Activated T-cell treated with anti-CD3 and anti-CD28 coated beads, Interleukin-2, amount 50 U/mL, for 4 hours (primary cell): ENCODE measurements around the gene TRIM14. TPM values are rescaled to one million over a fixed set of nuclear protein-coding genes. Genes with fewer than 3 reads are reported as not detected.
"Not testable (repeated sequence)": the region's sequence is repeated elsewhere in the genome, so short reads cannot be mapped to it uniquely, and the experiment has no call there.

ENCODE experiments used
- ATAC-seq, 2 donors: fragments of 200-7000 bp; cut with Tn5 transposase; one replicate each; pipeline ENCODE4 v1.10.0; 2021
- DNase-seq: peaks from one replicate; pipeline ENCODE4 v3.0.0-alpha.2; 2020
- H3K27me3 Mint-ChIP-seq: one replicate; pipeline ENCODE4 v1.8.0; 2021; ENCODE audit warnings: low read depth, mixed read lengths
- H3K36me3 Mint-ChIP-seq: one replicate; pipeline ENCODE4 v1.8.0; 2022; ENCODE audit warnings: mixed read lengths; ENCODE audit not compliant: insufficient read depth
- H3K4me1 Mint-ChIP-seq: one replicate; pipeline ENCODE4 v1.8.0; 2021; ENCODE audit warnings: low read depth, mixed read lengths
- H3K4me3 Mint-ChIP-seq: one replicate; pipeline ENCODE4 v1.8.0; 2021; ENCODE audit warnings: mild to moderate bottlenecking, moderate library complexity, mixed read lengths
- H3K9me3 Mint-ChIP-seq: one replicate; pipeline ENCODE4 v1.8.0; 2021; ENCODE audit warnings: mixed read lengths
- total RNA-seq, 3 donors: library from RNA; stranded (reverse); gene quantifications; one replicate each; pipeline ENCODE4 v1.2.1, GENCODE V29; 2021

Gene TRIM14
- total RNA-seq, 3 donors from 2014 or later: 30.4 to 40.6 (median 32.5) TPM

- ATAC-seq: no peak
- no peak overlapping the region for H3K4me3 Mint-ChIP-seq
- peaks cover 5% of the 10 kb centered on the region for H3K4me1 Mint-ChIP-seq
- no peak for DNase-seq
- H3K9me3 Mint-ChIP-seq: no peaks in the 10 kb centered on the region
- no peaks in the 10 kb centered on the region for H3K27me3 Mint-ChIP-seq
- peaks cover 17% of the 10 kb centered on the region for H3K36me3 Mint-ChIP-seq
Observed at GRCh38 chr9:98132158-98132557, 13.1 kb upstream of the TRIM14 start.

- DNase-seq (no peak), ATAC-seq (no peak)
- no peak overlapping the region for H3K4me3 Mint-ChIP-seq
- peaks cover 23% of the 10 kb centered on the region for H3K36me3 Mint-ChIP-seq
- peaks cover 5% of the 10 kb centered on the region for H3K4me1 Mint-ChIP-seq
- no peaks in the 10 kb centered on the region for H3K9me3 Mint-ChIP-seq
- no peaks in the 10 kb centered on the region for H3K27me3 Mint-ChIP-seq
Observed at GRCh38 chr9:98130576-98131228, 11.7 kb upstream of the TRIM14 start.

- not testable (repeated sequence) for ATAC-seq, DNase-seq, H3K4me3 Mint-ChIP-seq, H3K27me3 Mint-ChIP-seq, H3K9me3 Mint-ChIP-seq, H3K4me1 Mint-ChIP-seq
- peaks cover 21% of the 10 kb centered on the region for H3K36me3 Mint-ChIP-seq
Observed at GRCh38 chr9:98130060-98130459, 11.0 kb upstream of the TRIM14 start.

GRCh38 chr9:98129451-98129881 lies 10.4 kb upstream of the TRIM14 start:
- ATAC-seq: no peak
- Mint-ChIP-seq H3K4me1 (peaks cover 5% of the 10 kb centered on the region), H3K9me3 (no peaks in the 10 kb centered on the region), H3K4me3 (no peak overlapping the region), H3K36me3 (peaks cover 21% of the 10 kb centered on the region), H3K27me3 (no peaks in the 10 kb centered on the region)
- no peak for DNase-seq

- Mint-ChIP-seq H3K9me3 (no peaks in the 10 kb centered on the region), H3K27me3 (no peaks in the 10 kb centered on the region), H3K4me3 (no peak overlapping the region), H3K4me1 (peaks cover 5% of the 10 kb centered on the region), H3K36me3 (peaks cover 19% of the 10 kb centered on the region)
- DNase-seq (no peak), ATAC-seq (no peak)
Observed at GRCh38 chr9:98128316-98128715, 9.3 kb upstream of the TRIM14 start.

- H3K9me3 Mint-ChIP-seq: no peaks in the 10 kb centered on the region
Observed at GRCh38 chr9:98127226-98127625, 8.2 kb upstream of the TRIM14 start.

GRCh38 chr9:98124637-98125426 lies 5.8 kb upstream of the TRIM14 start:
- DNase-seq (no peak), ATAC-seq (no peak)
- Mint-ChIP-seq H3K9me3 (no peaks in the 10 kb centered on the region), H3K27me3 (no peaks in the 10 kb centered on the region), H3K4me3 (no peak overlapping the region), H3K4me1 (peaks cover 30% of the 10 kb centered on the region), H3K36me3 (peaks cover 11% of the 10 kb centered on the region)

More at GRCh38 chr9:98127226-98127625, 8.2 kb upstream of the TRIM14 start:
- Mint-ChIP-seq H3K4me3 (no peak overlapping the region), H3K27me3 (no peaks in the 10 kb centered on the region), H3K36me3 (peaks cover 18% of the 10 kb centered on the region), H3K4me1 (peaks cover 7% of the 10 kb centered on the region)
- ATAC-seq (no peak), DNase-seq (no peak)

GRCh38 chr9:98124091-98124490 lies 5.1 kb upstream of the TRIM14 start:
- not testable (repeated sequence) for H3K9me3 Mint-ChIP-seq, H3K36me3 Mint-ChIP-seq, ATAC-seq, H3K4me3 Mint-ChIP-seq, H3K27me3 Mint-ChIP-seq, DNase-seq
- H3K4me1 Mint-ChIP-seq: peaks cover 30% of the 10 kb centered on the region

- Mint-ChIP-seq H3K36me3 (peaks cover 4% of the 10 kb centered on the region), H3K4me1 (peaks cover 43% of the 10 kb centered on the region), H3K27me3 (no peaks in the 10 kb centered on the region), H3K9me3 (no peaks in the 10 kb centered on the region), H3K4me3 (peak overlapping the region; percentile 92)
- no peak for ATAC-seq
- no peak for DNase-seq
Observed at GRCh38 chr9:98121058-98121457, 2.0 kb upstream of the TRIM14 start.

GRCh38 chr9:98120476-98120875 lies 1.5 kb upstream of the TRIM14 start:
- DNase-seq (no peak), ATAC-seq (no peak)
- Mint-ChIP-seq H3K4me3 (peak overlapping the region; percentile 92), H3K9me3 (no peaks in the 10 kb centered on the region), H3K27me3 (no peaks in the 10 kb centered on the region), H3K36me3 (peaks cover 4% of the 10 kb centered on the region), H3K4me1 (peaks cover 45% of the 10 kb centered on the region)

GRCh38 chr9:98117984-98118639 lies 910 bp downstream of the TRIM14 start:
- ATAC-seq: peak; percentile 62 to 66
- H3K27me3 Mint-ChIP-seq: no peaks in the 10 kb centered on the region
- DNase-seq: peak; percentile 34
- H3K9me3 Mint-ChIP-seq: no peaks in the 10 kb centered on the region
- peak overlapping the region; percentile 92 for H3K4me3 Mint-ChIP-seq
- H3K36me3 Mint-ChIP-seq: peaks cover 4% of the 10 kb centered on the region
- peaks cover 51% of the 10 kb centered on the region for H3K4me1 Mint-ChIP-seq

GRCh38 chr9:98117097-98117496 lies 1.9 kb downstream of the TRIM14 start:
- not testable (repeated sequence) for ATAC-seq, H3K4me3 Mint-ChIP-seq, H3K9me3 Mint-ChIP-seq, H3K36me3 Mint-ChIP-seq, DNase-seq, H3K27me3 Mint-ChIP-seq
- peaks cover 52% of the 10 kb centered on the region for H3K4me1 Mint-ChIP-seq

- ATAC-seq: peak; percentile 7 to 14
- H3K27me3 Mint-ChIP-seq: no peaks in the 10 kb centered on the region
- no peaks in the 10 kb centered on the region for H3K9me3 Mint-ChIP-seq
- DNase-seq: no peak
- peaks cover 30% of the 10 kb centered on the region for H3K36me3 Mint-ChIP-seq
- no peak overlapping the region for H3K4me3 Mint-ChIP-seq
- peaks cover 80% of the 10 kb centered on the region for H3K4me1 Mint-ChIP-seq
Observed at GRCh38 chr9:98109052-98109451, 10.0 kb downstream of the TRIM14 start.

- no peaks in the 10 kb centered on the region for H3K27me3 Mint-ChIP-seq
- H3K36me3 Mint-ChIP-seq: peaks cover 34% of the 10 kb centered on the region
- H3K4me3 Mint-ChIP-seq: peak overlapping the region; percentile 4
- H3K4me1 Mint-ChIP-seq: peaks cover 82% of the 10 kb centered on the region
- DNase-seq (no peak), ATAC-seq (peak; percentile 91 to 93)
- no peaks in the 10 kb centered on the region for H3K9me3 Mint-ChIP-seq
Observed at GRCh38 chr9:98108531-98109031, 10.4 kb downstream of the TRIM14 start.
